SK-N-SH treated with all-trans-retinoic acid at 6 μM for 48 hours (cell line): ENCODE data around the gene NOSIP.

Source experiments
- ATAC-seq: fragments of 200-7000 bp; cut with Tn5 transposase; 3 replicates; pipeline ENCODE4 v1.9.1; 2020; ENCODE audit warnings: mild to moderate bottlenecking, moderate library complexity
- ARNTL ChIP-seq: fragments of 450-650 bp; formaldehyde crosslinking; IDR thresholded peaks from 2 replicates; pipeline ENCODE4 v1.5.0; 2020; ENCODE audit warnings: low read depth, mild to moderate bottlenecking, moderate library complexity, borderline replicate concordance
- CREB5 ChIP-seq: fragments of 250-450 bp; sonication (Bioruptor Pico); IDR thresholded peaks from 2 replicates; pipeline ENCODE4 v1.5.1; 2020; ENCODE audit warnings: low read depth, mild to moderate bottlenecking, moderate library complexity
- CSDC2 ChIP-seq: fragments of 250-450 bp; sonication (Bioruptor Pico); IDR thresholded peaks from 2 replicates; pipeline ENCODE4 v1.5.0; 2020; ENCODE audit warnings: mild to moderate bottlenecking, moderate library complexity
- CSRNP3 ChIP-seq: fragments of 250-450 bp; sonication (Bioruptor Pico); IDR thresholded peaks from 2 replicates; pipeline ENCODE4 v1.5.1; 2021; ENCODE audit warnings: mild to moderate bottlenecking, moderate library complexity
- ESRRG ChIP-seq: fragments of 250-450 bp; sonication (Bioruptor Pico); IDR thresholded peaks from 2 replicates; pipeline ENCODE4 v1.6.1; 2021; ENCODE audit warnings: mild to moderate bottlenecking
- PATZ1 ChIP-seq: fragments of 250-450 bp; sonication (Bioruptor Pico); IDR thresholded peaks from 2 replicates; pipeline ENCODE4 v1.8.0; 2020; ENCODE audit warnings: mild to moderate bottlenecking, moderate library complexity, borderline replicate concordance
- POU6F1 ChIP-seq: fragments of 250-450 bp; sonication (Bioruptor Pico); IDR thresholded peaks from 2 replicates; pipeline ENCODE4 v1.8.0; 2021; ENCODE audit warnings: low read depth, mild to moderate bottlenecking, moderate library complexity, borderline replicate concordance
- PPARA ChIP-seq: fragments of 250-450 bp; sonication (Bioruptor Pico); IDR thresholded peaks from 2 replicates; pipeline ENCODE4 v1.5.0; 2020; ENCODE audit warnings: mild to moderate bottlenecking, borderline replicate concordance
- RARB ChIP-seq: fragments of 250-450 bp; sonication (Bioruptor Pico); IDR thresholded peaks from 2 replicates; pipeline ENCODE4 v1.8.0; 2021; ENCODE audit warnings: mild to moderate bottlenecking, moderate library complexity
- SNAI2 ChIP-seq: fragments of 250-450 bp; sonication (Bioruptor Pico); IDR thresholded peaks from 2 replicates; pipeline ENCODE4 v1.5.0; 2020; ENCODE audit warnings: mild to moderate bottlenecking, moderate library complexity
- TOX ChIP-seq: fragments of 250-450 bp; sonication (Bioruptor Pico); IDR thresholded peaks from 2 replicates; pipeline ENCODE4 v1.8.0; 2021; ENCODE audit warnings: mild to moderate bottlenecking, moderate library complexity, borderline replicate concordance
- TSHZ2 ChIP-seq: fragments of 250-450 bp; sonication (Bioruptor Pico); IDR thresholded peaks from 2 replicates; pipeline ENCODE4 v1.5.0; 2020; ENCODE audit warnings: mild to moderate bottlenecking, moderate library complexity
- ZC3H10 ChIP-seq: fragments of 250-450 bp; sonication (Bioruptor Pico); IDR thresholded peaks from 2 replicates; pipeline ENCODE4 v1.5.1; 2021; ENCODE audit warnings: mild to moderate bottlenecking, moderate library complexity
- ZFP3 ChIP-seq: fragments of 250-450 bp; sonication (Bioruptor Pico); IDR thresholded peaks from 2 replicates; pipeline ENCODE4 v1.5.0; 2020; ENCODE audit warnings: mild to moderate bottlenecking, moderate library complexity
- ZNF565 ChIP-seq: fragments of 450-650 bp; formaldehyde crosslinking; conservative IDR thresholded peaks from 2 replicates; pipeline ENCODE4 v1.5.0; 2020; ENCODE audit warnings: low read depth, mild to moderate bottlenecking, moderate library complexity
- ZNF70 ChIP-seq: fragments of 450-650 bp; formaldehyde crosslinking; IDR thresholded peaks from 2 replicates; pipeline ENCODE4 v1.5.0; 2020; ENCODE audit warnings: mild to moderate bottlenecking, moderate library complexity
- ZNF8 ChIP-seq: fragments of 450-650 bp; formaldehyde crosslinking; IDR thresholded peaks from 2 replicates; pipeline ENCODE4 v1.5.0; 2020; ENCODE audit warnings: mild to moderate bottlenecking, moderate library complexity

NOSIP gene

GRCh38 chr19:49596954-49597702 is 16.8 kb upstream of the NOSIP start:
- TF ChIP-seq ZFP3 (CRISPR knock-in tag) (no peak), ESRRG (no peak), TOX (CRISPR knock-in tag) (no peak)
- no peak for ATAC-seq

- TF ChIP-seq ARNTL (no peak), CSRNP3 (CRISPR knock-in tag) (no peak), ZNF8 (no peak), ZNF565 (CRISPR knock-in tag) (no peak), SNAI2 (CRISPR knock-in tag) (no peak), TOX (CRISPR knock-in tag) (no peak), PATZ1 (CRISPR knock-in tag) (no peak), ZC3H10 (no peak), TSHZ2 (CRISPR knock-in tag) (no peak), PPARA (no peak)
- no peak for ATAC-seq
These were observed 16.1 kb upstream of the NOSIP start for GRCh38 chr19:49596407-49596806.

GRCh38 chr19:49595819-49596404 is 15.6 kb upstream of the NOSIP start:
- no peak for ATAC-seq

GRCh38 chr19:49594993-49595818 is 14.8 kb upstream of the NOSIP start:
- no peak for ATAC-seq
- TF ChIP-seq POU6F1 (CRISPR knock-in tag) (no peak), ZNF565 (CRISPR knock-in tag) (no peak), TOX (CRISPR knock-in tag) (no peak), PPARA (no peak), SNAI2 (CRISPR knock-in tag) (no peak), ESRRG (no peak), TSHZ2 (CRISPR knock-in tag) (no peak), ZNF8 (no peak), ZC3H10 (no peak), ZNF70 (no peak), RARB (CRISPR knock-in tag) (no peak), ARNTL (no peak), CSRNP3 (CRISPR knock-in tag) (no peak)

More at GRCh38 chr19:49595819-49596404, 15.6 kb upstream of the NOSIP start:
- TF ChIP-seq CSDC2 (CRISPR knock-in tag) (no peak), CREB5 (no peak)
- TF ChIP-seq, all 23 proteins: peak for 0
